Ureter (tissue), 1 donor: ENCODE results near the gene ANXA5. TPM values are rescaled to one million over a fixed set of nuclear protein-coding genes. Genes with fewer than 3 reads are reported as not detected.

Experiments
- DNase-seq: peaks from one replicate; pipeline ENCODE4 v3.0.0-alpha.2; 2020; ENCODE audit warnings: low spot score
- total RNA-seq: library from RNA; stranded (reverse); gene quantifications from one replicate; pipeline ENCODE4 v1.2.4, GENCODE V29; 2023
- donor health status: DM: yes; HTN: yes; CAD: no.

Gene ANXA5
- total RNA-seq, 1 donor from 2014 or later: 141 TPM

DNA sequence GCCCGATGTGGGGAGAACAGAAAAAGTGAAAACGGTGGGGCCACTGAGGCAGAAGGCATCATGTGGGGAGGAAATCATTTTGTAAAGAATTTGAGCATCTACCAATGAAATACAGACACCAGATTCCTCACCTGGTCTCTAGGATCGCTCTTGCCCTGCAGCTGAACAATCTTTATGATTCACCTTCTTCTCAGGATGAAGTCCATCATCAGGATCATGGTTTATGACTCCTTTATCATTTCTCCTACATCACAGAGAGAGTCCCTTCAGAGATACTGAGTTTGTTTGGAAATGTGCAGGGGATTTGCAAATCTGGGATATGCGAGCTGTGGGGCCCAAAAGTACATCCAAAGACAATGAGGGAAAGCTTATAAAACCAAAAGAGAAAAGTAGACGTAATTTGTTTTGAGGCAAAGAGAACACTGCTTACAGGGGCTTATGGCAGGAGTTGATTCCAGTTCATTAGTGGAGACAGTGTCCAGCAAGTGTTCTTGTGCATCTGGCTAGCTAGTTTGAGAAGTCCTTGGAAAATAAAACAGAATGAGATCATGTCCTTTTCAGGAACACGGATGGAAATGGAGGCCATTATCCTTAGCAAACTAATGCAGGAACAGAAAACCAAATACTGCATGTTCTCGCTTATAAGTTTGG is 15.3 kb upstream of the ANXA5 start:
- DNase-seq: no peak

DNA sequence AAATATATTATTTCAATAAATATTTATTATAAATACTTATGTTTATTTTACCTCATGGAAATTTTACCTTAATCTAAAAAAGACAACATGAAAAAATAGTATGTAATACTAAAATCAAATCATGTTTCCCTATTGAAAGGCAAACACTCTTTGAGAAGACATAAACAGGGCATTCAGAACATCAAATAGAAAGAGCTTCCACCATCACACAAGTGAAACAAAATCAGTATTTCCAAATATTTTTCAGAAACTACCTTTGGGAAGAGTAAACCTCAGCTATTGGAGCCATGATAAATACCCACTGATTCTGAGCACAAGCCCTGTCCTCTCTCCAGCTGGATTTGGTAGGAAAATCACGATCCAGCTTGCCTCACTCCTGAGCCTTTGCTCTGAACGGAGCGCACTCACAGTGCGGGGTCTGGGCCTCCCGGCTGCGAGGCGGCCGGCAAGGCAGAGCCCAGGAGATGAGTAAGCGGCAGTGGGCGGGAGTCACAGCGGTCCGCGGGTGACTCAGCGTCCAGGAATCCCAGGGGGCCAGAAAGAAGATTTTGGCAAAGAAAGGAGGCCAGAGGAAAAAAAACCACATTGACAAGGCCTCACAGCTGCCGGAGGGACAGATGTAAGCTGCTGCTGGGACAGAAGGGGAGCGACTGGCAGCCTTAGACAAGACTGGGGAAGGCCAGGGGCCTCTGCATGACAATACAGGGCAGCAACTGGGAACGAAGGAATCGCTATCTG is 14.7 kb upstream of the ANXA5 start:
- DNase-seq: peak; percentile 74

DNA sequence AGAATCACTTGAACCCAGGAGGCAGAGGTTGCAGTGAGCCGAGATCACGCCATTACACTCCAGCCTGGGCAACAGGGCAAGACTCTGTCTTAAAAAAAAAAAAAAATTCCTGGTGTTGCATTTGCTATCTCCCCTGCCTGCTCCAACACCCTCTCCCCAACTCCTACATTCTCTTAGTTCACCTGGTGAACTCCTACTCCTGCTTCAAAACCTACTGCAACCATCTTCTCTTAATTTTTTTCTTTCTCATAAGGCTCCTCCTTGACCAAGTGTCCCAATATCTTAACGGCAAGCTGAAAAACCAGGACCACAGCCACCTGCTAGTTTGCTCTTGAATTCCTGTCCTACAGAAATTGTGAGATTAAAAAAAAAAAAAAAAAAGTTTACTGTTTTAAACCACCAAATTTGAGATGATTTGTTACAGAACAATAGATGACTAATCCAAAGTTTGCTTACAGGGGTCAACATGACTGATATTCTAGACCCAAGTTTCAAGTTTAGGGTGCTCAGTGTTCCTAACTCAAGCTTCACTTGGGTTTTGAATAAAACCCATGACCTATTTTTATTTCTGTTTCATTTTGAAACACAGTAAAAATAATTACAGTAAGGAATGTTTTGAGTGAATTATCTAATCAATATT is 13.1 kb upstream of the ANXA5 start:
- DNase-seq: no peak

DNA sequence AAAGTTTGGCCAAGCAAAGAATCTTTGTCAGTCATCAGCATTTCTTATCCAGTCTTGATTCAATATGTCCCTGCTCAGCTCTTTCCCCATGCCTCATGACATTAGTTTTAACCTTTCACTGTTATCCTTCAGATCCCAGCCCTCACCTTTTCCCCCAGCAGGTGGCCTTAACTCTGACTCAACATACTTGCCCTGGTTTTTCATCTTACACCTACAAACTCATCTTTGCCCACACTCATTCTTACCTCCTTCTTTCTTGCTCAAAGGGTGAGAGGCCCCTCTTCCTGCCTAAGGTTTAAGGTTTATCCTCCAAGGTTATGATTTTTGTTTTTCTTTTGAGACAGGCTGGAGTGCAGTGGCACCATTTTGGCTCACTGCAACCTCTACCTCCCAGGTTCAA is 10.6 kb upstream of the ANXA5 start:
- no peak for DNase-seq

DNA sequence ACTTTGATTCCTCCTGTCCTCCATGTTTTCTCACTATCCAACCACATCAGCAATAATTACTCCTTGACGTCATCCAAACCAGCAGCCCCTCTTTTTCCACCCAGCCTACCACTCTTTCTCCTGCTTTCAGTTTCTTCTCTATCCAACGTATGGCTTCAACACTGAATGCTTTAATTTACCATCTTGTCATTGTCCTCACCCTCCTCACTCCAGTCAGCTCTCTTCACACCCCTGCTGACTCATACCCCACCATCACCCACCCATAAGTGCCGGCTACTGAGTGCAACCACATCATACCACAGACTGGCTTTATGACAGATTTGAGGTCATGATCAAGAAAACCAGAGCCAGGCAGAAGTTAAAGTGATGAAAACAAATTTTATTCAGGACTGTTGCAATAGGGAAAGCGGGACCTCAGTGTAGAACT is 9.8 kb upstream of the ANXA5 start:
- DNase-seq: no peak

DNA sequence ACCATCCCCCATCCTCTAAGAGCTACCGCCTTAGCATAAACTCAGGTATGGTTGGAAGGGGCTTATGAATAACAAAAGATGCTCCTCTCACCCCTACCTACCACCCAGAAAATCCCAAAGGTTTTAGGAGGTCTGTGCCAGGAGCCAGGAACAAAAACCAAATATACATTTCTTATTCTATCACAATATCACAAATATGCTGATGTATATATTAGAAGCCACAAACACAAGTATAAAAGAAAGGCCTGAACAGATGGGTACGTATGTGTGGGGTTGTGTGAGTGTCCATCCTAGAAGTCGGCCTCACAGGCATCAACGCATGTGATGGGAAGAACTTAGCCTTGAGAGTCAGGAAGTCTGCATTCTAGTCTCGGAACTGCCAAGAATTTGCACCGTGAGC is 8.7 kb upstream of the ANXA5 start:
- DNase-seq: no peak

DNA sequence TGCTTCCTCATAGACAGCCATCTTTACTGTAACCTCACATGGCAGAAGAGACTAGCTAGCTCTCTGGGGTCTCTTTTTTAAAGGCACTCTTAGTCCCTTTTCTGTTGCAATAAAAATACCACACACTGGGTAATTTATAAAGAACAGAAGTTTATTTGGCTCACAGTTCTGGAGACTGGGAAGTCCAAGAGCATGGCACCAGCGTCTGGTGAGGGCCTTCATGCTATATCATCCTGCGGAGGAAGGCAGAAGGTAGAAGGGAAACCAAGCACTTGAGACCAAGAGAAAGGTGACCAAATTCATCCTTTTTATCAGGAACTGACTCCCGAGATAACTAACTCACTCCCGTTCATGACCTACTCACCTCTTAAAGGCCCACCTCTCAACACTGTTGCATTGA is 5.4 kb upstream of the ANXA5 start:
- no peak for DNase-seq

DNA sequence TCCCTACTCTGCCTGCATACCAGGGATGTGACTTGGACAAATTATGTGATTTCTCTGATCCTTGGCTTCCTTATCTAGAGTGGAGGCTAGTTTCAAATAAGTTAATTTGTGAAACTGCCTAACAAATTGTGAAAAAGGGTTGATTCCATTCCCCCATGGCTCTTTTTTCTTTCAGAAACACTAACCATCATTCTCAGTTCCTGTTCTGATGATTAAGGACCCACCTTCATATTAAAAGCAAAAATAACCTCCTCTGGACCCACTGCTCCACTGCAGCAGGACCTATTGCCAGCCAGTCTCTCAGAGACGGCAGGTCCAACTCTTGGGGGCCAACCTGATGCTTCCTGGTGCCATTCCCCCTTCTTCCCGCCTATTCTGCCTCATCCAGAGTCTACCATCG is 4.5 kb upstream of the ANXA5 start:
- no peak for DNase-seq

DNA sequence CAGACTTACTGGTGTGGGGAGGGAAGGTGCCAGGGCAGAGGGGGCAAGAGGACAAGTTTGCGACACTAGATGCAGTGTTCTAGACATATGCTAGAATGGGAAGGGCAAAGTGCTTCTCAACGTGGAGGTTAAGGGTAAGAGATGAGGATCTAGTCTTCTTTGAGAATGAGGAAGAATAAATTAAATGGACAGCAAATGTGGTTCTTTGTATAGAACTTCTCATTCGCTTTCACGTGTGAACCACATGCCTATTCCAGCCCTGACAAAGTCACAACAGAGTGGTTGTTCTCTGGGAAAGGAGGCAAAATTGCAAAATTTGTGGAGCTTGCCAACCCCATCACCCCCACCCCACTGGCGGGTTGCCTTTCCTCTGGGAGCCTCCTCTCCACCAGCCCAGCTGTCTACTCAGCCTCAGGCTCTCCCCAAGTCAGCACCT is 1.5 kb upstream of the ANXA5 start:
- DNase-seq: no peak

DNA sequence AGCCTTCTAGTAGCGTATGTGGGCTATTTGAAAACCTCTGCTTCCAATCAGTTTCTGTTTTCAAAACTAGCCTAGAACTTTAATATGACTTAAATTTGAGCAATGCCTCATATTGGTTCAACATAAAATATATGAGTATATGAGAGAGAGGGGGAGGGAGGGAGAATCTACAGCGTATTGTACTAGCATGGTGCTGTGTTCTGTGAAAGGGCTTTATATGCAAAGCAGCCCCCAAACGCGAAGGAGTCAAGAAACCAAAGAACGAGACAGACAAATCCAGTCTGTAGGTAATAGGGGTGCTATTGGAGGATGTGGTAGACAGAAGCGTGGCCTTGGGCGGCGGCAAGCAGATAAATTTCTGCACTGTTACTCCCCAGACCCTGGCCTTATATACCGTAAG is 784 bp upstream of the ANXA5 start:
- DNase-seq: no peak

DNA sequence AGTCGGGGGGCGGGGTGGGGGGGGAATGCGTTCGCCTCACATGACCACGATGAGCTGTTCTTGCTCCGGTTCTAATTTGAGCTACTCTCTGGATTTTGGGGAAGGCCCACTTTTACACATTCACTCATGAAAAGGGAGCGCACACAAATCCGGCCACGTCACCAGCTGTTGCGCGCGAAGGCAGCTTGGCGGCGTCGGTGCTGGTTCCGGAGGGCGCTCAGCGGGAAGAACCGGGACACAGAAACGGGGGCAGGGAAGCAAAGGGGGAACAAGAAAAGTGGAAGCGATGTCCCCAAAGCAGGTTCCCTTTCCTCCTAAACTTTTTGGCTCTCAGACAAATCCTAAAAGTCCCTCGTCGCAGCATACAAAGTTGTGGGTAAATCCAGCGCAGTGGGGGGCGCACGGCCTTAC is 605 bp downstream of the ANXA5 start:
- peak; percentile 74 for DNase-seq

DNA sequence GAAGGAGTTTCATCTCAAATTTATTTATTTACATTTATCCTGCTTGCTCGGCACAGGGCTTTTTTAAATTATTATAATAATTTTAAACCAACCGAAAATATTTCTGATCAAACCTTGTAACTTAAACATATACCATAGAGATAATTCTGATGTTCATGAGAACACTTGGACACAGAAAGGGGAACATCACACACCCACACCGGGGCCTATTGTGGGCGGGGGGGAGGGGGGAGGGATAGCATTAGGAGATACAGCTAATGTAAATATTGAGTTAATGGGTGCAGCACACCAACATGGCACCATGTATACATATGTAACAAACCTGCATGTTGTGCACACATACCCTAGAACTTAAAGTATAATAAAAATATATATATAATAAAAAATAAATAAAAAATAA is 2.9 kb downstream of the ANXA5 start:
- no peak for DNase-seq

DNA sequence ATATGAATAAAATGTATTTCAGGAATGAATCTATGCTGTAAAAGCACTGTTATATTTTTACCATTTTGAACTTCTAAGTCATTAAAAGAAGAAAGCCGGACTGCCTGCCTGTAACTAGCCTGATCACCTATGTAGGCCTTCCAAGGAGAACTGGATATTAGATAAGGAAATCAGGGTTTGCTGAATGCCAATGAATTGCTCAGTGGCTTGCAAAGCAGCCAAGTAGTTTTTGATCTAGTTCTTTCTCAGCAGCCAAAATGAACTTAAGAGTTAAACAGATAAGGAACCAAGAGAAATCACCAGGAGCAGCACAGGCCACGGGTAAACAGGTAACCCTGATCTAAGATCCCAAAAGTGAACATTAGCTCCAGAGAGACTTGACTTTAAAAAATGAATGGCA is 3.3 kb downstream of the ANXA5 start:
- no peak for DNase-seq

DNA sequence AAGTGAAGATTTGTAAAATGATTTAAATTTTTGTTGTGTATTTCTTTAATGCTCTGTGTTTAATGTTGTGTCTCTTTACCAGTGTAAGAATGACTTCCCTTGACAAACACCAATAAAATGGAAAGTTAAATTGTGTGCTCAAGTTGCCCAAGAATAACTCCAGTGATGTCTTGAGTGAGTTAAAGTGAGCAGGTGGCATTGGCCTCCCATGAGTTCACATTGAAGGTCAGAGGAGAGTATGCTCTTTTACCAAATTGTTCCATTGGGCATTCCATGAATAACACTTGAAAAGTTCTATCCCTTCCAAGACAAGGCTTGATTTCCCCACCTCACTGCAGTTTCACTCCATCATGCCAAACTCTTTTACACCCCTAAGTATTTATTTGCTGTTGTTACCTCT is 4.5 kb downstream of the ANXA5 start:
- no peak for DNase-seq

DNA sequence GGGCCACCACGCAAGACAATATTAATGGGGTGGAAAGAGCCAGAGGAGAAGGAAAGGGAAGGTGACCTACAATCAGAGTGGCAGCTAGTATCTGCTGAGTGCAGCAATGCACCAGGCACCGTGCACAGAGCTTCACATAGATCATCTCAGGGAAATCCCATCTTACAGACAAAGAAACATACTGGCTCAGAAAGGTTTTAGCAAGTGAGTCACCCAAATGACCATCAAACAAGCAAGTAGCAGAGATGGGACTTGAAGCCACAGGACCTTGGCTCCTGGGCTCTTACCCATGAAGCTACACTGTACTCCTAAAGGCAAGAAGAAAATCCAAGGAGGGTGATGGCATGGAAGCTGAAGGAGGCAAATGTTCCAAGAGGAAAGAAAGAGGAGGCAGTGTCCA is 6.8 kb downstream of the ANXA5 start:
- DNase-seq: no peak

DNA sequence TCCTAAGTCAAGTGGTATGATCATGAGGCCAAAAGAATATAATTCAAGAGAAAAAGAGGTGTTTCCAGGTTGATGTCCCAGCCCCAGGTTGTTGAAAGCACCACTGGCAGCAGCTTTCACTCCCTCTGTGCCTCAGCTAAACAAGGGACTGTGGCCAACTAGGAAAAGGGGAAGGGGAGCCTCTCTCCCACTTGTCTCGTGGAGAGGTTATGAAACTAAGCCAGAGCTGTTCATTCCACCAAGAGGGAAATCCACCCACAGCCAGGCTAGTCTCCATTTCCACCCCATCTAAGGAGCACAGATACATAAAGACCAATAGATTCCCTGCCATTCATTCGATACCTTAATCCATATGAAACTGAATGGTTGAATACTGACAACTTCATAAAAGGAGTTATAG is 8.1 kb downstream of the ANXA5 start:
- DNase-seq: no peak

DNA sequence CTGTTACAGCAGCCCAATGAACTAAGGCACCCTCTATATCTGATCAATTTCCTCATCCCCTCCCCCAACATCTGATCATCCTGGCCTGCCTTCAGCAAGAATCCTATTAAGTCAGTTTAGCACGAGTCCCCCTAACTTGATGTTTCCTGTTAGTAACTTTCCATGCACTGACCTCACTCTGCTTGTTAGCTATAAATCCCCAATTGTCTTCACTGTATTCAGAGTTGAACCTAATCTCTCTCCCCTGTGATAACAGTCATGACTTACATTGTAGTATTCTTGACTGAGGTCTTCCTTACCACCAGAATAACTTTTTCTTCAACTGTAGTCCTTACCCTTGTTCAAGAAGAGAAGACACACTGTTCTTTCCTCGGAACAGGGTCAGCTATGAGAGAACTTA is 8.5 kb downstream of the ANXA5 start:
- no peak for DNase-seq

DNA sequence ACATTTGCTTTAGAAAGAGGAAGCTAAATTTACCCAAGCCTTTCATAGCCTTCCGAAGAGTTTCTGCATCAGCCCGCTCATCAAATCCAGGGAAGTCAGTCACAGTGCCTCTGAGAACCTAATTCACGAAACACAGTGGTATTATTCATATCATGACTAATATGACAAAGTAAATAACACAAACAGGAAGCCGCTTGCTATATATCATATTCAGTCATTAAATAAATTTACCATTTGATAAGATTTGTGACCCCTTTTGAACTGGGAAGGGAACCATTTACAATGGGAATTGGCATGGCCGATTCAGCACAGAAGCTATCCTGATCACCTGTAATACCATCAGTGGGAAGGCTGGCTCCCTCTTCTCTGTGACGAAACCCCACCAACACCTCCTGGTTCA is 10.5 kb downstream of the ANXA5 start:
- no peak for DNase-seq

DNA sequence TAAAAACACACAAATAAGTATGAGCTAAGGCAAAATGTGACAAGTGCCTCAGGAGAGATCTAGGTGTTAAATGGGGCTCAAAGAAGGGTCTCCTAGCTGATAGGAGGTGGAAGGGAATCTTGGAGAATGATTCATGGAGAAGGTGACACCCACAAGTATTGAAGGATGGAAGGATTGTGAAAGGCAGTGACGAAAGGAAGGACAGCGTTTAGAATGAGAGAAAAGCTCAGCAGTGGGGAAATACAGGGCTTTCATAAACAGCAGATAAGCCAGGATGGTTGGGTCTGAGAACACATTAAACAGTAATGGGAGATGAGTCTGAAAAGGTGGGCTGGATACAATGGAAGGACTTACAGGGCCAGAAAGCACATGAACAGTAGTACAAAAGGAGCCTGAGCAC is 11.5 kb downstream of the ANXA5 start:
- DNase-seq: no peak

DNA sequence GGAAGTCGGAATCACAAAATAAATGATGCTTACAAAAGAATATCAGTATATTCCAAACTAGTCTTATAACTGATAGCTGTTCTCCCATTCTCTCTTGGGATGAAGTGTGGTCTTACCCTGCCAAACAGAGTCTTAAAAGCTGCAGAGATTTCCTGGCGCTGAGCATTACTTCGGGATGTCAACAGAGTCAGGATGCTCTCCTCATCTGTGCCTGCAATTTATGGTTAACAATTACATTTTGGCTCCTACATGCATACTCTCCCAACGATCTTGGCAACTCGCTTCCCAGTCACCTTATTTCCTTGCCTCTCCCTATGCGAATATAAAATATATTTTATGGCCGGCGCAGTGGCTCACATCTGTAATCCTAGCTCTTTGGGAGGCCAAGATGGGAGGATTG is 12.2 kb downstream of the ANXA5 start:
- no peak for DNase-seq

DNA sequence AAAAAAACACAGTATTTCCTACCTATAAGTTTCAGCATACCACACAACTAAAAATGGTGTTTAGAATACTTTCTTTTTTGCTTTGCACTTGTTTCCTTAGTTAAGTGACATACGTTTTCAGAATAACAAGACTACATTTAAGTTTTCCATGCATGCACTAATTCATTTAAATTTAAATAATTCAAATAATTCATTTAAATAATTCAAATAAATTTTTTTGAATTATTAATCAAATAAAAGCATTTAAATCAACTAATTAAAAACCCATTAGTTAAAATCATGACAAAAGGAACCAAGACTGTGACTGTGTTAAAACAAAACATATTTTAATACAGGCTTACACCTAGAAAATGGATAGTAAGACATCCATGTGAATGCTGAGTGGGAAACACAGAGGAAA is 12.8 kb downstream of the ANXA5 start:
- no peak for DNase-seq

DNA sequence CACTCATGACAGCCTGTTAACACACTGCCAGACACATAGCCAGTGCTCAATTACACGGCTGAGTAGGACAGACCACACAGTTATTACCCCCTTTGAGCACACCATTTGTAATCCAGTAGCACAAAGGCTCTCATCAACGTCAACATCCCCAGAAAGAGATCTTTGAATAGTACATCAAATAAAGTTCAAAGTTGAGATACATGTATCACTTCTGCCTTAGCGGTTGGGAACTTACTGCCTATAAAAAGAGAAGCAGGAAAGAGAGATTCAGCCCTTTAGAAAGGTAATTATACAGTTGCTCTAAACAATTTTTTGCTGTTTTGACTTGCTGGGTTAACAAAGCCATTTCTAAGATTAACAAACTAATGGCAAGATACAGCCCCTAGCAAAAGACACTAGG is 16.2 kb downstream of the ANXA5 start:
- DNase-seq: no peak

DNA sequence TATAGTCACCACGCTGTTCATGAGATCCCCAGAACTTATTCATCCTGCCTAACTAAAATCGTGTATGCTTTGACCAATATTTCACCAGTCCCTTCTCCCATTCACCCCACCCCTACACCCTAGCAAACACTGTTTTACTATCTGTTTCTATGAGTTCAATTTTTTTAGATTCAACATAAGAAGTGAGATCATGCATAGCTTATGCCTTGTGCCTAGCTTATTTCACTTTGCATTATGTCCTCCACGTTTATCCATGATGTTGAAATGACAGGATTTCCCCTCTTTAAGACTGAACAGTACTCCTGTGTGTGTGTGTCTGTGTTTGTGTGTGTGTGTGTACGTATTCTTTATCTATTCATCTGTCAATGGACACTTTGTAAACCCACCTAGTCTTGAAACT is 16.8 kb downstream of the ANXA5 start:
- no peak for DNase-seq
